ENCODE data around the gene MRPL37.

Gene MRPL37

GRCh38 chr1:54228638-54229079, 28.7 kb downstream of the MRPL37 start (continued):
- TF ChIP-seq ZFHX2 (tag by site-specific recombination; conservative IDR thresholded peaks at IDR 0.05) (no peak), ZNF23 (tag by site-specific recombination; IDR thresholded peaks at IDR 0.05; ENCODE audit: borderline replicate concordance) (no peak), PBX3 (CRISPR knock-in tag; IDR thresholded peaks at IDR 0.05) (no peak), ZNF404 (tag by site-specific recombination; IDR thresholded peaks at IDR 0.05) (no peak), ZNF791 (tag by site-specific recombination; IDR thresholded peaks at IDR 0.05) (no peak), ZNF521 (tag by site-specific recombination; IDR thresholded peaks at IDR 0.05) (no peak), HOXA7 (CRISPR knock-in tag; IDR thresholded peaks at IDR 0.05; ENCODE audit: borderline replicate concordance) (no peak), ZNF558 (tag by site-specific recombination; IDR thresholded peaks at IDR 0.05) (no peak)

GRCh38 chr1:54229281-54229891, 29.4 kb downstream of the MRPL37 start:
- no peaks in the 10 kb centered on the region for H3K9me3 ChIP-seq (ENCODE audit: control insufficient read depth, insufficient read depth, low read depth, low read length)
- no peak overlapping the region for H3K27ac ChIP-seq (ENCODE audit: extremely low read depth, low read depth, low read length)
- ChIA-PET POLR2A (interaction anchor here (1.0 kb wide), 1 partner anchor 30 kb away, joined by 4 read pairs; the partner anchor contains the start of genes CYB5RL and MRPL37), CTCF (interaction anchor here (0.7 to 1.1 kb wide), 2 partner anchors 10 to 105 kb away, joined by 3 read pairs; no protein-coding TSS in a partner anchor)
- H3K4me1 ChIP-seq (ENCODE audit: control insufficient read depth, insufficient read depth, low read length): no peaks in the 10 kb centered on the region
- H3K36me3 ChIP-seq (ENCODE audit: control insufficient read depth in 2 of 2, insufficient read depth in 1 of 2, low read length in 2 of 2): peaks cover 0 to 3% of the 10 kb centered on the region in 2 experiments; a peak in 1 of 3 replicates
- no peak overlapping the region for H3K4me3 ChIP-seq (ENCODE audit: low read depth, low read length)
- TF ChIP-seq ZNF747 (tag by site-specific recombination; IDR thresholded peaks at IDR 0.05) (no peak), ZNF302 (tag by site-specific recombination; IDR thresholded peaks at IDR 0.05; ENCODE audit: low read depth) (no peak), SCRT1 (tag by site-specific recombination; IDR thresholded peaks at IDR 0.05; ENCODE audit: borderline replicate concordance) (no peak), ZFP69B (tag by site-specific recombination; IDR thresholded peaks at IDR 0.05) (no peak), ZNF707 (tag by site-specific recombination; IDR thresholded peaks at IDR 0.05) (no peak), ZNF560 (tag by site-specific recombination; IDR thresholded peaks at IDR 0.05; ENCODE audit: borderline replicate concordance) (no peak), ZNF26 (tag by site-specific recombination; IDR thresholded peaks at IDR 0.05) (no peak), ZNF132 (tag by site-specific recombination; IDR thresholded peaks at IDR 0.05; ENCODE audit: borderline replicate concordance) (no peak), HOXD13 (CRISPR knock-in tag; IDR thresholded peaks at IDR 0.05; ENCODE audit: borderline replicate concordance) (no peak), ZNF529 (tag by site-specific recombination; IDR thresholded peaks at IDR 0.05; ENCODE audit: insufficient replicate concordance) (no peak), ZNF639 (tag by site-specific recombination; IDR thresholded peaks at IDR 0.05) (no peak), ZFHX2 (tag by site-specific recombination; conservative IDR thresholded peaks at IDR 0.05) (peak; percentile 91), ZNF121 (tag by site-specific recombination; IDR thresholded peaks at IDR 0.05) (no peak), ZNF112 (tag by site-specific recombination; IDR thresholded peaks at IDR 0.05) (no peak), ZNF664 (tag by site-specific recombination; IDR thresholded peaks at IDR 0.05) (no peak), SP7 (tag by site-specific recombination; IDR thresholded peaks at IDR 0.05) (peak; percentile 43; the same call in 1 of the 2 replicates), BCL11B (tag by site-specific recombination; IDR thresholded peaks at IDR 0.05; ENCODE audit: low read depth) (no peak), KLF17 (tag by site-specific recombination; IDR thresholded peaks at IDR 0.05) (no peak), GLIS1 (tag by site-specific recombination; IDR thresholded peaks at IDR 0.05) (0 out of 2 replicates have a peak, but pooled peaks have one; percentile 11), KLF8 (tag by site-specific recombination; IDR thresholded peaks at IDR 0.05) (no peak), ZBTB21 (tag by site-specific recombination; IDR thresholded peaks at IDR 0.05) (no peak), BCL11A (tag by site-specific recombination; IDR thresholded peaks at IDR 0.05; ENCODE audit: low read depth) (no peak), ZNF16 (tag by site-specific recombination; IDR thresholded peaks at IDR 0.05; ENCODE audit: low read depth) (no peak), ZNF548 (tag by site-specific recombination; IDR thresholded peaks at IDR 0.05) (no peak), EGR2 (tag by site-specific recombination; IDR thresholded peaks at IDR 0.05; ENCODE audit: low read depth) (peak; percentile 91), ZNF544 (tag by site-specific recombination; IDR thresholded peaks at IDR 0.05) (no peak), ZNF311 (tag by site-specific recombination; IDR thresholded peaks at IDR 0.05; ENCODE audit: borderline replicate concordance) (no peak), ZNF558 (tag by site-specific recombination; IDR thresholded peaks at IDR 0.05) (no peak)

Data from HEK293 (cell line).